ENCODE measurements around the gene CFAP61.

The CFAP61 gene

DNA sequence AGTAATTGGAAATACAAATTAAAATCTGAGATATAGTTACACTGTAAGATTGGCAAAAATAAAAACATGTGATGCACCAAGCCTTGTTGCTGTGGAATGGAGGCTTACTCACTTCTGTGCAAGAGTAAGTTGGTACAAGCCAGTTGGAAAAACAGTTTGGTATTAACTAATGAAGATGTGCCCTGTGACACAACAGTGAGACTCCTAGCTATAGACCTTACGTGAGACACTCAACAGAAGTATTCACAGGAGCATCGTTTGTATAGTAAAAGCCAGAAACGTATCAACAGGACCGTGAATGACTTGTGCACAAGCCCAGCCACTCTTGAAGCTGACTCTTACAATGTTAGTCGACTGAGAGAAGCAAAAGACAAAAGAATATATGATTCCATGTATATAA lies 20.5 kb upstream of the CFAP61 start:
- no peak for DNase-seq (ENCODE audit: low read depth)

- DNase-seq (ENCODE audit: low read depth): no peak
Measured at GRCh38 chr20:20034486-20034885, 17.8 kb upstream of the CFAP61 start.

GRCh38 chr20:20036756-20037155 lies 15.6 kb upstream of the CFAP61 start:
- no peak for DNase-seq (ENCODE audit: low read depth)

DNA sequence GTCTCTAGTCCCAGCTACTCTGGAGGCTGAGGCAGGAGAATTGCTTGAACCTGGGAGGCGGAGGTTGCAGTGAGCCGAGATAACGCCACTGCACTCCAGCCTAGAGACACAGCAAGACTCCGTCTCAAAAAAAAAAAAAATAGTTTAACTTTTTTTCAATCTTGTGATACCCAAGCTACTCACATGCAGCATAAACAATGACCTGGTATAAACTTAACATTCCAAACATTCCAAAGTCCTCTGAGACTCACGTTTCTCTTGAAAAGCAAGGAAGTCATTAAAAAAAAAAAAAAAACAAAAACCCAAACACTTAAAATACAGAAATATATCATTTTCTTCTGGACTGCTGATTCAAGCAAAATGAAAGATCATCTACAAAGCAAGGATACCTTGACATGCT lies 14.4 kb upstream of the CFAP61 start:
- DNase-seq (ENCODE audit: low read depth): no peak

DNA sequence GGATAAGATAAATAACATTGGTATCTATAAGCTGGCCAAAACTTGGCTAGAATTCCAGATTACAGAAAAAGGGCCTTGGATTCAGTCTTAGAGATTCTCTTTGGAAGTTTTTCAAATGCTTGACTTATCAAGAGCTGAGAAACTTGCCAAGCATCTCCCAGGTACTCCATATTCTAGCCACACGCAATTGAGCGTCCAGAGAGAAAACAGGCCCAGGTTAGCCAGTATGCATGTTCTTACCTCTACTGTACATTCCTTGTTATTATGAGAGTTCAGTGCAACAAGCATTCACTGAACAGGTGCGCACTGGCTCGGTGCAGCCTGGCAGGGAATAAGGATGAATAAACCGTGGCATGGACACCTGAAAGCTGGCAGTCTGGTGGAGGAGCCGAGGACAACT lies 13.7 kb upstream of the CFAP61 start:
- no peak for DNase-seq (ENCODE audit: low read depth)

GRCh38 chr20:20039752-20040387 lies 12.5 kb upstream of the CFAP61 start:
- no peak for DNase-seq (ENCODE audit: low read depth)

DNA sequence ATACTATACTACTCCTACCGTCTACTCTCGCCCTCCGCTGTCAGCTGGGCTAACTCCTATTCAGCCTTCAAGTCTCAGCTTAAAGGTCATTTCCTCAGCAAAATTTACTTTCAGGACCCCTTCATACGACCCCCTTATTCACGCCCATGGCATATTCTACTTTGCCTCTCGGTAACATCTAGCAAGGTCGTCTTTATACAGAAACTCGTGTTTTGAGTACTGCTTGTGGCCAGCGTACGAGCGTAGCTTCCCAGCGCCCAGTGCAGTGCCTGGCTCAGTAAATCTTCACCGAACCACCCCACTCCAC lies 612 bp upstream of the CFAP61 start:
- DNase-seq (ENCODE audit: low read depth): no peak

- no peak for DNase-seq (ENCODE audit: low read depth)
Measured at GRCh38 chr20:20060234-20060998, 8.1 kb downstream of the CFAP61 start.

DNA sequence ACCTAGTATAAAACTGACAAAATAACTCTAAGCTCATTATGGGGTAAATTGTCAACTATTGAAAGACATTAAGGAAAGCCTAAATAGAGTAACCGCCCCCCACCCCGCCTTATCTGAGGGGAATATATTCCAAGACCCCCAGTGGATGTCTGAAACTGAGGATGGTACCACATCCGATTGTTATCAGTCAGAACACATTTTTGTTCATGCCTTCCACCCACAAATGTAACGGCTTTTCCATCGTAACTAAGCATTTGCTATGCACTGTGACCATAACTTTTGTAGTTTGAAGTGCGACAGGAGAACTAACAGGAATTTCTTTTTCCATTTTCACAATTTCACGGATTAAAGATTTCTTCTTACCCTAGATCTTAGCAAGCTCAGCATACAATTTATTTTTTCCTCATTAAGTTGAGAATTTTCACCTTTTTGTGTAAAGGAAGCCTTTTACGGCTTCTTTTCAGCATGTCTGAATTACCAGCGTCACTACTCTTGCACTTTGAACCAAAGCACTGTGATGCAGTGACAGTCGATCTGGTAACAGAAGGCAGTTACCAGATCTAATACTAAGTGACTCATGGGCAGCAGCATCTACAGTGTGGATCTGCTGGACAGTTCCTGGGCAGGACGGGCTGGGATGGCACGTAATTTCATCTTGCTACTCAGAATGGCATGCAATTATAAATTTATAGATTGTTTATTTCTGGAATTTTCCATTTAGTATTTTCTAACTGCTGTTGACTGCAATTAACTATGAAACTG lies 11.8 kb downstream of the CFAP61 start:
- DNase-seq (ENCODE audit: low read depth): no peak

DNA sequence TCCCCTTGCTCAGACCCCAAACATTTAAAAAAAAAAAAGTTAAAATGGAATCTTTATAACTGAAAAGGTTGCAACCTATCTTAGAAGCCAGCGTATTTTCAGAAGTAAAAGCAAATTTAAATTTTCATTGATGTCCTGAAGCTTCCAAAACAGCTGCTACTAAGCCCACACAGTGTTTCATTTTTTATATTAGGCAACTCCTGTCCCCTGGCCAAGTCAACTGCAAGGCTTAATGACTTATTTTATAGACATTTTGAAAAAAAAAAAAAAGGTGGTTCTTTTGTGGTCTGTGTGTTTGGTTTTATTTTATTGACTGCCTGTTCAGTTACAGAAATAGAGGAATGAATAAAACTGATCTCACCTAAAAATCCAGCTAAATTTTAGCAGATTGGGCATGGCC lies 13.0 kb downstream of the CFAP61 start:
- no peak for DNase-seq (ENCODE audit: low read depth)

DNA sequence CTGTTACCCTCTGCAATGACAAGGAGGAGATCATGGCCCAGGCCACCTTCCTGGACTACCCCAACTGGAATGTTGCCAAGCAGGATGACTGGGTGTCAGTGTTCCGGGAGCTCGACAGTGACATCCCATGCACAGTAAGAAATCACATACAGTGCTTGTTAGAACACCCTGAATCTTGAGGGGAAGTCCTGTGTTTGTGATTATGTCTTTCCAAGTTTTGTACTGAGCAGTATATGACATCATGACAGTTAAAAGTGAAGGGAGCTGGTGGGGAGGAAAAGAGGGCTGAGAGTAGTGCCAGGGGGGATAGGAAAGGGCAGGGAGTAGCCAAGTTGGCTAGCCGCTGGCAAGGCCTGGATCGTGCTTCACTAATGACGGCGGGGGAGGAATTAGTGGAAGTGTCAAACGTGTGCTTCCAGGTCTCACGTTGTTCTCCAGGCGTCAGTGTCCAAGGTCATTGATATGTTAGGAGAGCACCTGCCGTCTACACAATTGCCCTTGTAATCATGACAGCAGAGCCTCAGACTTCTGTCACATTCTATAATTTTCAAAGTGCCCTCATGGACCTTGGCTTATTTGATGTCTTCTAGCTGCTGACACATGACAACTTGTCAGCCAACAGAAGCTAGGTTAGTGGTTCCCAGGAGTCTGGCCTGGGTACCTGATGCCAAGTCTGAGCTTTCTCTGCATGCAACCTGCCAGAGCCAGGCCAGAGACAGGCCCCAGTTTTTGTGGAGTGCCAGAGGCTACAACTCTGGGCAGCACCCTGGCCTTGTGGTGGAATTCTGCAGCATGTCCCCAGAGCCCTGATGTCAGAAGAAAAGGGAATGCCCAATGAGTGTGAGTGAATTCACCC lies 18.8 kb downstream of the CFAP61 start:
- DNase-seq (ENCODE audit: low read depth): no peak

DNA sequence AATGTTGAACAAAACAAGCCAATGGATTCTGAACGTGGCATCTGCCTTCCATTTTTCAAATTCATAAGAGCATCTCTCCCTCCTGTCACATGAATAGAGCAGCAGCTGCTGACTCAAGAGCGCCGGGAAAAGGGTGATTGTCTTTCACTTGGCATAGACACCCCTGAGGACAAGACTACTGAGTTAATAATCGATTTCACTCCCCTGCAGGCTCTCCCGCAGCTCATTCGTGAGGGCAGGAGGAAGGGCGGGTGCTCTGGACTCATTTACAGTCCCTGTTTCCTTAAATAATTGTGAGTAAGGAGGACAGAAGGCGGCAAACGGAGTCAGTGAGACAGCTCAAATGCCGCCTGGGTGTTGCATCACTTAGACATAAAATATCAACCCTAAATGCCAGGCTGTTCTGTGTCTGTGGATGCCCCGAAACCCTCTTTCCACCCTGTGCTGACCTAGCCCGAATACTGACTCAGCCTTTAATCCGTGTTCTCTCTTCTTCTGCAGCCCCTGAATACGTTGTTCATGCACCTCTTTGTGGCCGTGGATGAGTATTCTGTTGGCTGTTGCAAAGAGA lies 21.6 kb downstream of the CFAP61 start:
- no peak for DNase-seq (ENCODE audit: low read depth)

GRCh38 chr20:20075032-20075431 lies 22.7 kb downstream of the CFAP61 start:
- DNase-seq (ENCODE audit: low read depth): no peak

- DNase-seq (ENCODE audit: low read depth): no peak
Measured at GRCh38 chr20:20076297-20077065, 24.1 kb downstream of the CFAP61 start.

GRCh38 chr20:20078041-20078440 lies 25.7 kb downstream of the CFAP61 start:
- DNase-seq (ENCODE audit: low read depth): no peak

- no peak for DNase-seq (ENCODE audit: low read depth)
Measured at GRCh38 chr20:20079102-20079784, 26.9 kb downstream of the CFAP61 start.

GRCh38 chr20:20083807-20084206 lies 31.5 kb downstream of the CFAP61 start:
- no peak for DNase-seq (ENCODE audit: low read depth)

DNA sequence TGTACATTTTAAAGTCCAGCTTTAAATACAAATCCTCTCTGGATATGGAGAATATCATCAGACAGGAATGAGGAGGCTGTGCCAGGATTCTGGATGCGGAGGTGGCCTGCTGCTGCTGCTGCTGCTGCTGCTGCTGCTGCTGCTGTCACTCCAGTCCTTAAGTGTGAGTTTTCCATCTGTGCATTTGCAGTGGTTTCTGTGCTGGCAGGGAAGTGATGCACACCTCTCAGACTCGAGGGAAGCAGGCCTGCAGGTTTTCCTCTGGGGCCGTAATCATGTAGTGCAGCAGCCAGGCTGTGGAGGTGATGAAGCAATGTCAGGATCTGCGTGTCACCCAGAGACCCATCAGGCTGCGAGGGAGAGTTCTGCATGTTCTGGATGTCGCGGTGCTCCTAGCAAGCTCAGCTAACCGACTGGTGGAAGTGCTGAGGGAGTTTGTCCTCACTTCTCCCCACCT lies 32.0 kb downstream of the CFAP61 start:
- DNase-seq (ENCODE audit: low read depth): no peak

GRCh38 chr20:20085071-20085470 lies 32.7 kb downstream of the CFAP61 start:
- DNase-seq (ENCODE audit: low read depth): no peak

DNA sequence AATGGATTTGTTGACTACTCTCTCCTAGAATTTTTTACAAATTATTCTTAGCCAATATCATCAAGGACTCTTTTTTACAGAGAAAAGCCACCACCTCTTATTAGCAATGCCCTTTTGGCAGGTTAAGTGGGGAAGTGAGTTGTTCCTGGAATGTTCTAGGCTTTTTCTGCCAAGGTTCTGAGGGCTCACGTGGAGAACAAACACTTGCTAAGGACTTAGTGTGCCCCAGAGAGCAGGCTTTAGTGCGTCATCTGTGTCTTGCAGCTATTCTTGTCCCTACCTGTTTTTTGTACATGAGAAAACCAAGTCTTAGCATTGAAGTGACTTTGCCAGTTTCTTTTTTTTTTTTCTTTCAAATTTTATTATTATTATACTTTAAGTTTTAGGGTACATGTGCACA lies 33.5 kb downstream of the CFAP61 start:
- no peak for DNase-seq (ENCODE audit: low read depth)

DNA sequence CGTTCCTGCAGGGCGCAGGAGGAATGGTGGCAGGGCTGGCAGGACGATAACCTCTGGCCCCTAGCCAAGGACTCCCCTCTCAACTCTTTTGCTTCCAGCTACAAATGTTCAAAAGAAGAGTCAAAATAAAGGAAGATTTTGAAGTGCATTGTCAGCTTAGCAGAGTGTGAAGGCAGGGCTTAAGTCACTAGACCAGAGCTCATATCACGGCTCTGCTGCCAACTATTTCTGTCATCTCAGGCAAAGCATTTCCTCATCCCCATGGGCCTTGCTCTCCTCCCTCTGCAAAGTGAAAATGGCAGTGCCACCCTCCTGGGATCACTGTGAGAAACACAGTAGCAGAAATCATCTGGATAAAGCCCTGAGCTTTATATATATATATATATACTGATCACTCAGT lies 36.7 kb downstream of the CFAP61 start:
- DNase-seq (ENCODE audit: low read depth): no peak

Measured in CMK (cell line).